Heart right ventricle (tissue), 16 donors: ENCODE data around the gene AGPAT3. TPM values are rescaled to one million over a fixed set of nuclear protein-coding genes. Genes with fewer than 3 reads are reported as not detected.
A peak's percentile ranks its signal among the peaks of the same experiment; 100 is the strongest.

Experiments
- ATAC-seq, 8 donors: fragments of 200-7000 bp; cut with Tn5 transposase; one replicate each; pipeline ENCODE4 v1.9.1; 2020; ENCODE audit warnings: mild to moderate bottlenecking in 8 of 8, moderate library complexity in 8 of 8, moderate number of reproducible peaks in 1 of 8
- DNase-seq, 2 donors: peaks; one replicate each; pipeline ENCODE4 v3.0.0-alpha.2; 2020
- H3K27ac ChIP-seq, 10 donors: fragments of 200-600 bp; sonication (generic) in 2 of 10; one replicate each; pipeline versions ENCODE4 v1.5.0 to v1.8.0; 2020 to 2022; ENCODE audit warnings: mild to moderate bottlenecking in 3 of 10
- H3K27me3 ChIP-seq, 7 donors: fragments of 200-600 bp; one replicate each; pipeline ENCODE4 v1.8.0; 2021 to 2022; ENCODE audit warnings: mild to moderate bottlenecking in 2 of 7
- H3K36me3 ChIP-seq, 9 donors: fragments of 200-600 bp; sonication (generic) in 1 of 9; one replicate each; pipeline versions ENCODE4 v1.5.0 to v1.8.0; 2020 to 2022; ENCODE audit warnings: mild to moderate bottlenecking in 2 of 9
- H3K4me1 ChIP-seq, 9 donors: fragments of 200-600 bp; sonication (generic) in 1 of 9; one replicate each; pipeline versions ENCODE4 v1.5.0 to v1.8.0; 2020 to 2022; ENCODE audit warnings: mild to moderate bottlenecking in 4 of 9
- H3K4me3 ChIP-seq, 10 donors: fragments of 200-600 bp; sonication (generic) in 2 of 10; one replicate each; pipeline versions ENCODE4 v1.5.0 to v1.8.0; 2020 to 2022; ENCODE audit warnings: mild to moderate bottlenecking in 7 of 10, moderate library complexity in 2 of 10
- H3K9me3 ChIP-seq, 11 donors: fragments of 200-600 bp in 10 of 11; sonication (generic) in 2 of 11; one replicate each; pipeline versions ENCODE4 v1.5.0 to v1.8.0; 2013 to 2022; ENCODE audit warnings: mild to moderate bottlenecking in 2 of 11, control low read depth in 1 of 11, moderate library complexity in 1 of 11
- CTCF ChIP-seq, 9 donors: fragments of 200-600 bp; sonication (generic) in 2 of 9; IDR thresholded peaks; one replicate each; pipeline versions ENCODE4 v1.5.0 to v1.8.0; 2021 to 2022; ENCODE audit warnings: antibody characterized with exemption in 9 of 9, mild to moderate bottlenecking in 5 of 9, moderate library complexity in 1 of 9
- WGBS, 2 donors: extraction: QIAGEN DNeasy Blood & Tissue Kit; methylation state at CpG; one replicate each; pipeline ENCODE4 v1.1.7; 2013; ENCODE audit warnings: inconsistent platforms in 1 of 2; 5-methylcytosine and 5-hydroxymethylcytosine counted together
- intact Hi-C, 10 donors: fragments of 100-400 bp; cut with DNase I; formaldehyde crosslinking; loops; one replicate each; pipeline versions ENCODE4 v1.11.1 to v1.14.2; 2022
- polyA plus RNA-seq, 2 donors: library from polyadenylated mRNA; stranded (reverse); fragments of 200-250 nt; gene quantifications; one replicate each; pipeline ENCODE4 v1.2.3, GENCODE V29; 2013
- total RNA-seq, 10 donors: library from RNA; stranded (reverse); fragmentation: NEBNext Ultra II Directional in 3 of 10; extraction: Animal tissue kit (Norgen Biotek cat#: 25700) in 3 of 10; gene quantifications; one replicate each; pipeline versions ENCODE4 v1.2.1 to v1.2.4, GENCODE V29; 2021 to 2023
- donor health status: Arrhythmogenic right ventricular cardiomyopathy.
- donor health status: ischemic (EF 13 %, LVEDD 7.1; RV severe dilation, severe dysfunction).
- donor health status: healthy with polysubstance abuse.
- donor health status: DM: no; HTN: yes; CAD: no.
- donor health status: DM: no; HTN: no; CAD: no.
- donor health status: ischemic (EF 25% LVEDD 6.9; RV normal size, moderate dysfunction).
- donor health status: ischemic (EF 25% LVEDD 5.7; RV mildly dilated, moderate dysfunction).
- donor health status: healthy.
- donor health status: DM: yes; HTN: yes; CAD: no.
- donor health status: Ischemic cardiomyopathy.
- donor health status: ischemic (EF 35%, LVEDD 5.7; RV mildly dilated, moderate dysfunction).
- donor health status: nonischemic (EF 11% LVEDD 7.7; RV severe dilation, severe dysfunction).
- donor health status: DM: yes; HTN: yes; CAD: no.
- donor health status: PGD.
- donor health status: ischemic (EF 29% LVEDD 5.4; RV normal size, mild dysfunction).
- donor health status: nonischemic (EF 23%, LVEDD 6.1; RV moderate dilation, normal function).

AGPAT3 gene
- total and polyA plus RNA-seq, 12 donors: 19.7 to 110 (median 65.6) TPM

DNA sequence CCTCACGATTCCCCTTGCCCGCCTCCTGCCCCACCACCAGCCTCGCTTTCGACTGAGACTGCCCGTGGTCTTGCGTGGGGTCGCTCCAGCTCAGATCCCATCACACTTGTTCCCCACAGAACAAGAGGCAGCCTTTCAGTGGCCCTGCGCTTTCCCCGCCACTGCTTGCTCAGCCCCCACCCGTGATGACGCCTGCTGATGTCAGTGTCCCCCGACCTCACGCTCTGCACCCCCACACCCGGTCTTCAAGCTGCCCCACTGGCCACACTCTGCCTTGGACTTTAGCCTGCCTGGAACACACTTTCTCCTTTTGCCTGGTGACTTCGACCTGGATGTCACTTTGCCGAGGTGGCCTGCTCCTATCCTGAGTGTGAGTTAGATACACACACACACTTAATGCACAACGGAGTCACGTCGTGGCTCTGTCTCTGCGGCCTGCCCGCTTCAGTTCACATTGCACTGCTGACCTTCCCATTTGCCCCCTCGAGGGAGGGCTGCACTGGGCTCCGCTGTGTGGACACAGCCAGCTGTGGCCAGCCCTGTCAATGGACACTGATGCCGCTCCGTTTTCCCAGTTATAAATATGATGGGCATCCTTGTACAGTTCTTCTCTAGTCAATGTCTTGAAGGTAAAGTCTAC is 13.0 kb downstream of the AGPAT3 start:
- H3K36me3 ChIP-seq: peaks cover 0 to 25% (median 4%) of the 10 kb centered on the region in 9 donors
- no peak for TF ChIP-seq CTCF (IDR thresholded peaks at IDR 0.05)
- ATAC-seq: no peak
- intact Hi-C loops: loop anchor here in 1 of 10 donors (10.0 kb wide), 1 partner anchor 47 kb away; no protein-coding TSS in a partner anchor
- DNase-seq: no peak
- peaks cover 0 to 6% (median 0%) of the 10 kb centered on the region in 11 donors for H3K9me3 ChIP-seq
- no peak overlapping the region for H3K4me3 ChIP-seq
- H3K27ac ChIP-seq: no peak overlapping the region
- H3K27me3 ChIP-seq: no peaks in the 10 kb centered on the region
- peaks cover 4 to 56% (median 32%) of the 10 kb centered on the region in 9 donors for H3K4me1 ChIP-seq
- 92 to 94% methylated on average over 24 to 25 of the region's 25 CpGs for WGBS, 2 donors

DNA sequence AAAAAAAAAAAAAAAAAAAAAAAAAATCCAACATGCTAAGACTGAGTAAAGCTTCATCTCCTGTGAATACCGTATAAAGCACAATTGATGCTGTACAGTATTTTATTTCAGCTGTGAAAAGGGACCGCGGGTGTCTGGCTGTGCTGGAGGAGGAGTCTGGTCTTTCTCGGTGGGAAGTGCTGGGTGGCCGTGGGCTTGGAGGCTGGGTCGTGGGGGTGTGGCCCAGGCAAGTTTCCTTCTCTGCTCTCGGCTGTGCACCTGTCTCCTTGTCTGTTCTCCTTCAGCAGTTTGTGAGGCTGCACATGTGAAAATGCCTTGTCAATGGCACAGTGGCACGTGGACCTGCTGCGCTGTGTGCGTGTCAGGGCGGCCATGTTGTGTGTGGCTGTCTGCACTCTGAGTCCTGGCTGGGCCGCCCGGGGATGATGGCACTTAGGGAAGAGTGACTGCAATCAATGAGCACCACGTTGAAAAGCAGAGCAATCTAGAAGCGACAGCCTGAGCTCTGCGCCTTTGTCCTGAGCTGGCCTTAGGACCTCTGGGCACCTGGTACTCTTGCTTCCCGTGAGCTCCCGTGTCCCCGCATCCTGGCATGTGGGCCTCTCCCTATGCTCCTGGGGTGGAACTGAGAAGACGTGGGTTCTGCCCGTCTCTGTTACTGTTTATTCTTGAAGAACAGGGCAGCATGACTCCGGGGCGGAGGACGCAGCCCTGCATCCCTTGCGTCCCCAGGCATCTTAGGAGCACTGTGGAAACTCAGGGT is 14.5 kb downstream of the AGPAT3 start:
- peaks cover 0 to 6% (median 0%) of the 10 kb centered on the region in 11 donors for H3K9me3 ChIP-seq
- DNase-seq (no peak), ATAC-seq (no peak)
- 88% methylated on average over 25 of the region's 25 CpGs for WGBS, 2 donors
- TF ChIP-seq CTCF (IDR thresholded peaks at IDR 0.05): no peak
- no peaks in the 10 kb centered on the region for H3K27me3 ChIP-seq
- peak overlapping the region in 1 of 10 donors; percentile 5 for H3K27ac ChIP-seq
- H3K36me3 ChIP-seq: peaks cover 0 to 18% (median 4%) of the 10 kb centered on the region in 9 donors
- peaks cover 8 to 61% (median 36%) of the 10 kb centered on the region in 9 donors for H3K4me1 ChIP-seq
- intact Hi-C loops: loop anchor here in 1 of 10 donors (10.0 kb wide), 1 partner anchor 45 kb away; no protein-coding TSS in a partner anchor
- H3K4me3 ChIP-seq: no peak overlapping the region

DNA sequence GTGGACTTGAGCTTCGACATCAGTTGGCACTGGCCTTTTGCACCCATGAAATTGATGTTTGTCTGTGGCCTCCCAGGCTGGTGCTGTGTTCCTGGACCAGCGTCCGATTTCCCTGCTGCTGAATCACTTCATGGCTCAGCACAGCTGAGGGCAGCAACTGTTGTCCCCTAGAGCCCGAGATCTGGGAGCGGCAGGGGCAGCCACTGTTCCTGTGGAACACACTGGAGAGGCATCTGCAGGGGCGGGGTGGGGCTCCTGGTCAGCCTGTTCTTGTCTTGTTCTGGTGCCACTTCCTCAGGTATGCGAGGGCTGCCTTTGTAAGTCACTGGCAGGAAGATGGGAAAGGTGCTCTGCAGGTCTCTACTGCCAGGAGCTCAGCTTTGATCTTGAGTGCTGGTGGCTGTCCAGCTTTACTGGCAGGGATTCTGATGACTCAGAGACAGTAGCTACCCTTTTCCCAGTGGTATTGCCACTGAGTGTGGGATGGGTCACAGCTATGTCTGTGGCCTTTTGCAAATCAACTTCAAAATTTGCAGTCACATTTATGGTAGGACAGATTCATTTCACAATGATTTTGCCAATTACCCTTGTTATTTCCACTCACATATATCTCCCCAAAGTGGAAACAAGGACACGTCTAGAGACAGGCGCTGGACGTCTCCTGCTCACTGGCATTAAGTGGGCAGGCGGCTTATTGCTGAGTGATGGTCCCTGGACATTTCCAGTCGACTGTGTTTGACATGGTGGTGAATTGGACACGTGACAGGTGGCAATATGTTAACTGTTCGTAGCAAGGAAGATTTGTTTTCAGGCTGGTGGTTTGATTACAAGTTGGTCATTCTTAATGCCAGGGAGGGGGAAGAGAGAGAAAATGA is 15.3 kb downstream of the AGPAT3 start:
- Histone ChIP-seq H3K4me3 (no peak overlapping the region), H3K4me1 (peaks cover 15 to 67% (median 45%) of the 10 kb centered on the region in 9 donors), H3K9me3 (peaks cover 0 to 4% (median 0%) of the 10 kb centered on the region in 11 donors), H3K36me3 (peaks cover 0 to 15% (median 4%) of the 10 kb centered on the region in 9 donors), H3K27me3 (no peaks in the 10 kb centered on the region), H3K27ac (peak overlapping the region in 3 of 10 donors; percentile 3 to 5 (median 3))
- no peak for DNase-seq
- intact Hi-C loops: no loop called here
- ATAC-seq: peak in 5 of 8 donors; percentile 33 to 68 (median 55)
- no peak for TF ChIP-seq CTCF (IDR thresholded peaks at IDR 0.05)
- 63 to 65% methylated on average over 14 of the region's 14 CpGs for WGBS, 2 donors

GRCh38 chr21:43881283-43881682 is 16.3 kb downstream of the AGPAT3 start:
- 80 to 82% methylated on average over 6 of the region's 6 CpGs for WGBS, 2 donors
- intact Hi-C loops: no loop called here
- no peak for TF ChIP-seq CTCF (IDR thresholded peaks at IDR 0.05)
- Histone ChIP-seq H3K4me3 (no peak overlapping the region), H3K4me1 (peaks cover 21 to 75% (median 50%) of the 10 kb centered on the region in 9 donors), H3K36me3 (peaks cover 0 to 12% (median 4%) of the 10 kb centered on the region in 9 donors), H3K27me3 (no peaks in the 10 kb centered on the region), H3K9me3 (no peaks in the 10 kb centered on the region), H3K27ac (no peak overlapping the region)
- DNase-seq: no peak
- no peak for ATAC-seq
